ENCODE results near the gene IRS2.

Gene IRS2

GRCh38 chr13:109735436-109735966 lies 50.9 kb downstream of the IRS2 start:
- no peak for TF ChIP-seq REST (IDR thresholded peaks at IDR 0.05; ENCODE audit: insufficient read depth in 1 of 2, low read depth in 2 of 2, low read length in 2 of 2)
- no peak for TF ChIP-seq FOXP2 (optimal IDR thresholded peaks at IDR 0.05; ENCODE audit: borderline replicate concordance, extremely low read depth, extremely low read length, insufficient read depth)
- TF ChIP-seq TAF1 (IDR thresholded peaks at IDR 0.05; ENCODE audit: borderline replicate concordance, insufficient read depth, low read length) = no peak
- TF ChIP-seq POLR2AphosphoS5 (IDR thresholded peaks at IDR 0.05; ENCODE audit: low read depth, low read length) = no peak
- no peak for TF ChIP-seq SIN3A (IDR thresholded peaks at IDR 0.05; ENCODE audit: borderline replicate concordance, insufficient read depth, low read length)

DNA sequence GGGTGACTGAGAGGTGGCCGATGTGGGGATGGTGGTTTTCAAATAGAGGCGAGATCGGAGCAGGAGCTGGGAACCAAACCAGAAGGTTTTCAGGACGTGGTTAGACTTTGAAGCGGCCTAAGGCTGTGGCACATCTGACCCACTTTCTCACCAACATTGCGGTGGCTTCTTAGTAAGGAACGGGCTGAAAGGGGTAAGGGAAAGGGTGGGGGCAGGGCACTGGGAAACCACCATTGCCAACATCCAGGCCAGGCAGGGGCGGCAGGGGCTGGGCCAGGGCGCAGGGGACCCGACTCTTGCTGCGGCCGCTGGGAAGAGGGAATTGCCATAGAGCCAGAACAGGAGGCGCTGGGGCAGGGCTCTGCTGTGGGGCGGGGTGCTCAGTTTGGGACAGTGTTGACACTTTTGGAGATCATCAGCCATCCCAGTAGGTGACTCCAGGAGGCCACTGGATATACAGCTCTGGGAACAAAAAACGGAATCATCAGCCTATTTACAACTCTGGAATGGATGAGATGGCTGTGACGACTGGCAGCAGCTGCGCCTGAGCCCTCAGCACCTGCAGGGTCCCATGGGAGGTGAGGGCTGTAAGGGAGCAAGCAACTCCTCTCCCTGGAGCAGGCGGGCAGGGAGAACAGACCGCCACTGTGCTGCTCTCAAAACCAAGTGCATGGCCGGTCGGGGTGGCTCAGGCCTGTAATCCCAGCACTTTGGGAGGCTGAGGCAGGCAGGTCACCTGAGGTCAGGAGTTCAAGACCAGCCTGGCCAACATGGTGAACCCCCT lies 52.2 kb downstream of the IRS2 start:
- TF ChIP-seq REST (IDR thresholded peaks at IDR 0.05; ENCODE audit: insufficient read depth in 1 of 2, low read depth in 2 of 2, low read length in 2 of 2) = no peak
- TF ChIP-seq TAF1 (IDR thresholded peaks at IDR 0.05; ENCODE audit: borderline replicate concordance, insufficient read depth, low read length) = no peak
- TF ChIP-seq SIN3A (IDR thresholded peaks at IDR 0.05; ENCODE audit: borderline replicate concordance, insufficient read depth, low read length) = no peak
- TF ChIP-seq FOXP2 (optimal IDR thresholded peaks at IDR 0.05; ENCODE audit: borderline replicate concordance, extremely low read depth, extremely low read length, insufficient read depth) = no peak
- TF ChIP-seq POLR2AphosphoS5 (IDR thresholded peaks at IDR 0.05; ENCODE audit: low read depth, low read length) = no peak

GRCh38 chr13:109733550-109733949 lies 52.8 kb downstream of the IRS2 start:
- no peak for TF ChIP-seq REST (IDR thresholded peaks at IDR 0.05; ENCODE audit: insufficient read depth in 1 of 2, low read depth in 2 of 2, low read length in 2 of 2)
- TF ChIP-seq TAF1 (IDR thresholded peaks at IDR 0.05; ENCODE audit: borderline replicate concordance, insufficient read depth, low read length) = no peak
- no peak for TF ChIP-seq FOXP2 (optimal IDR thresholded peaks at IDR 0.05; ENCODE audit: borderline replicate concordance, extremely low read depth, extremely low read length, insufficient read depth)
- no peak for TF ChIP-seq POLR2AphosphoS5 (IDR thresholded peaks at IDR 0.05; ENCODE audit: low read depth, low read length)
- TF ChIP-seq SIN3A (IDR thresholded peaks at IDR 0.05; ENCODE audit: borderline replicate concordance, insufficient read depth, low read length) = no peak

- TF ChIP-seq TAF1 (IDR thresholded peaks at IDR 0.05; ENCODE audit: borderline replicate concordance, insufficient read depth, low read length) = no peak
- no peak for TF ChIP-seq REST (IDR thresholded peaks at IDR 0.05; ENCODE audit: insufficient read depth in 1 of 2, low read depth in 2 of 2, low read length in 2 of 2)
- no peak for TF ChIP-seq POLR2AphosphoS5 (IDR thresholded peaks at IDR 0.05; ENCODE audit: low read depth, low read length)
- no peak for TF ChIP-seq SIN3A (IDR thresholded peaks at IDR 0.05; ENCODE audit: borderline replicate concordance, insufficient read depth, low read length)
- TF ChIP-seq FOXP2 (optimal IDR thresholded peaks at IDR 0.05; ENCODE audit: borderline replicate concordance, extremely low read depth, extremely low read length, insufficient read depth) = no peak
Observed at GRCh38 chr13:109730812-109731335, 55.5 kb downstream of the IRS2 start.
